ENCODE data around the gene GANAB. TPM values are rescaled to one million over a fixed set of nuclear protein-coding genes. Genes with fewer than 3 reads are reported as not detected.

Gene GANAB
- total and polyA plus RNA-seq, 2 donors from 2014 or later = 110 to 309 TPM

- peaks cover 0 to 24% (median 7%) of the 10 kb centered on the region in 3 donors for H3K4me1 ChIP-seq (ENCODE audit: control insufficient read depth in 2 of 3, insufficient read depth in 2 of 3, low read depth in 1 of 3, low read length in 3 of 3)
- no peak for FAIRE-seq
Observed at GRCh38 chr11:62615521-62615920, 30.9 kb downstream of the GANAB start.

DNA sequence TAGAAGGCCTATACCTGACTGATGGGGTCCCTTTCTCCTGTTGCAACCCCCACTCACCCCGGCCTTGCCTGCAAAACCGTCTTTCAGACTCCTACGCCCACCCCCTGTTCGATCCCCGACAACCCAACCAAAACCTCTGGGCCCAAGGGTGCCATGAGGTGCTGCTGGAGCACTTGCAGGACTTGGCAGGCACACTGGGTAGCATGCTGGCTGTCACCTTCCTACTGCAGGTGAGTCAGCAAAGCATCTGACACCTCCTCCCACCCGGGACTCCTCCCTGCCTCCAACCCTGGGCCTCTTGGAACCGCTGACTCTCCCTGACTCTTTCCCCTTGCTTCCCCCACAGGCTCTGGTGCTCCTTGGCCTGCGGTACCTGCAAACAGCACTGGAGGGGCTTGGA lies 32.1 kb downstream of the GANAB start:
- Histone ChIP-seq H3K27me3 (ENCODE audit: control insufficient read depth, insufficient read depth, low read length) (no peaks in the 10 kb centered on the region), H3K9ac (ENCODE audit: low read length in 3 of 3) (no peak overlapping the region), H3K27ac (ENCODE audit: low read depth in 2 of 2, low read length in 2 of 2) (no peak overlapping the region), H3K4me3 (ENCODE audit: low read length in 3 of 3) (no peak overlapping the region), H3K36me3 (ENCODE audit: control insufficient read depth in 2 of 3, insufficient read depth in 3 of 3, low read length in 3 of 3) (peaks cover 2 to 9% (median 3%) of the 10 kb centered on the region in 3 donors), H3K9me3 (ENCODE audit: control insufficient read depth in 2 of 3, insufficient read depth in 1 of 3, low read length in 3 of 3) (no peaks in the 10 kb centered on the region), H3K4me1 (ENCODE audit: control insufficient read depth in 2 of 3, insufficient read depth in 2 of 3, low read depth in 1 of 3, low read length in 3 of 3) (peaks cover 0 to 26% (median 4%) of the 10 kb centered on the region in 3 donors)
- DNase-seq = peak in 1 of 5 donors; percentile 77
- TF ChIP-seq, protein P1, sequence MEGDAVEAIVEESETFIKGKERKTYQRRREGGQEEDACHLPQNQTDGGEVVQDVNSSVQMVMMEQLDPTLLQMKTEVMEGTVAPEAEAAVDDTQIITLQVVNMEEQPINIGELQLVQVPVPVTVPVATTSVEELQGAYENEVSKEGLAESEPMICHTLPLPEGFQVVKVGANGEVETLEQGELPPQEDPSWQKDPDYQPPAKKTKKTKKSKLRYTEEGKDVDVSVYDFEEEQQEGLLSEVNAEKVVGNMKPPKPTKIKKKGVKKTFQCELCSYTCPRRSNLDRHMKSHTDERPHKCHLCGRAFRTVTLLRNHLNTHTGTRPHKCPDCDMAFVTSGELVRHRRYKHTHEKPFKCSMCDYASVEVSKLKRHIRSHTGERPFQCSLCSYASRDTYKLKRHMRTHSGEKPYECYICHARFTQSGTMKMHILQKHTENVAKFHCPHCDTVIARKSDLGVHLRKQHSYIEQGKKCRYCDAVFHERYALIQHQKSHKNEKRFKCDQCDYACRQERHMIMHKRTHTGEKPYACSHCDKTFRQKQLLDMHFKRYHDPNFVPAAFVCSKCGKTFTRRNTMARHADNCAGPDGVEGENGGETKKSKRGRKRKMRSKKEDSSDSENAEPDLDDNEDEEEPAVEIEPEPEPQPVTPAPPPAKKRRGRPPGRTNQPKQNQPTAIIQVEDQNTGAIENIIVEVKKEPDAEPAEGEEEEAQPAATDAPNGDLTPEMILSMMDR (IDR thresholded peaks at IDR 0.05; ENCODE audit: borderline replicate concordance, extremely low read depth, insufficient read depth) = no peak
- FAIRE-seq = no peak
- intact Hi-C loops (cut with DNase I) = no loop called here

More at GRCh38 chr11:62615521-62615920, 30.9 kb downstream of the GANAB start:
- DNase-seq = no peak
- TF ChIP-seq, protein P1 (IDR thresholded peaks at IDR 0.05; ENCODE audit: borderline replicate concordance, extremely low read depth, insufficient read depth) = no peak
- Histone ChIP-seq H3K9ac (ENCODE audit: low read length in 3 of 3) (no peak overlapping the region), H3K4me3 (ENCODE audit: low read length in 3 of 3) (no peak overlapping the region), H3K27me3 (ENCODE audit: control insufficient read depth, insufficient read depth, low read length) (no peaks in the 10 kb centered on the region), H3K27ac (ENCODE audit: low read depth in 2 of 2, low read length in 2 of 2) (no peak overlapping the region), H3K36me3 (ENCODE audit: control insufficient read depth in 2 of 3, insufficient read depth in 3 of 3, low read length in 3 of 3) (peaks cover 0 to 5% (median 0%) of the 10 kb centered on the region in 3 donors), H3K9me3 (ENCODE audit: control insufficient read depth in 2 of 3, insufficient read depth in 1 of 3, low read length in 3 of 3) (no peaks in the 10 kb centered on the region)
- intact Hi-C loops (cut with DNase I) = no loop called here

DNA sequence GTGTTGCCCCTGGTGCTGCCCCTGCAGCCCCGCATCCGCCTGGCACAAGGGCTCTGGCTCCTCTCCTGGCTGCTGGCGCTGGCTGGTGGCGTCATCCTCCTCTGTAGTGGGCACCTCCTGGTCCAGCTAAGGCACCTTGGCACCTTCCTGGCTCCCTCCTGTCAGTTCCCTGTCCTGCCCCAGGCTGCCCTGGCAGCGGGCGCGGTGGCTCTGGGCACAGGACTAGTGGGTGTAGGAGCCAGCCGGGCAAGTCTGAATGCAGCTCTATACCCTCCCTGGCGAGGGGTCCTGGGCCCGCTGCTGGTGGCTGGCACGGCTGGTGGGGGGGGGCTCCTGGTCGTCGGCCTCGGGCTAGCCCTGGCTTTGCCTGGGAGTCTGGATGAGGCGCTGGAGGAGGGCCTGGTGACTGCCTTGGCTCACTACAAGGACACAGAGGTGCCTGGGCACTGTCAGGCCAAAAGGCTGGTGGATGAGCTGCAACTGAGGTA lies 33.1 kb downstream of the GANAB start:
- Histone ChIP-seq H3K4me3 (ENCODE audit: low read length in 3 of 3) (peak overlapping the region in 1 of 3 donors; percentile 35), H3K36me3 (ENCODE audit: control insufficient read depth in 2 of 3, insufficient read depth in 3 of 3, low read length in 3 of 3) (peaks cover 2 to 9% (median 5%) of the 10 kb centered on the region in 3 donors), H3K27me3 (ENCODE audit: control insufficient read depth, insufficient read depth, low read length) (no peaks in the 10 kb centered on the region), H3K9me3 (ENCODE audit: control insufficient read depth in 2 of 3, insufficient read depth in 1 of 3, low read length in 3 of 3) (no peaks in the 10 kb centered on the region), H3K27ac (ENCODE audit: low read depth in 2 of 2, low read length in 2 of 2) (peak overlapping the region; percentile 88 to 92), H3K9ac (ENCODE audit: low read length in 3 of 3) (peak overlapping the region in 1 of 3 donors; percentile 24), H3K4me1 (ENCODE audit: control insufficient read depth in 2 of 3, insufficient read depth in 2 of 3, low read depth in 1 of 3, low read length in 3 of 3) (peaks cover 0 to 26% (median 4%) of the 10 kb centered on the region in 3 donors)
- TF ChIP-seq, protein P1 (IDR thresholded peaks at IDR 0.05; ENCODE audit: borderline replicate concordance, extremely low read depth, insufficient read depth) = no peak
- intact Hi-C loops (cut with DNase I) = no loop called here
- peak in 1 of 5 donors; percentile 78 for DNase-seq
- FAIRE-seq = no peak

Data from kidney (tissue), 14 donors.